Sciatic nerve (tissue), 2 donors: ENCODE data around the gene WWOX. TPM values are rescaled to one million over a fixed set of nuclear protein-coding genes. Genes with fewer than 3 reads are reported as not detected.
A peak's percentile ranks its signal among the peaks of the same experiment; 100 is the strongest.
"Not testable (repeated sequence)": the region's sequence is repeated elsewhere in the genome, so short reads cannot be mapped to it uniquely, and the experiment has no call there.

ENCODE experiments used
- ATAC-seq: fragments of 200-7000 bp; cut with Tn5 transposase; one replicate; pipeline ENCODE4 v1.9.1; 2020; ENCODE audit warnings: mild to moderate bottlenecking, moderate library complexity
- DNase-seq: peaks from one replicate; pipeline ENCODE4 v3.0.0-alpha.2; 2020; ENCODE audit warnings: low spot score
- intact Hi-C: fragments of 100-400 bp; cut with DNase I; formaldehyde crosslinking; loops from one replicate; pipeline ENCODE4 v1.14.2; 2022
- total RNA-seq: library from RNA; stranded (reverse); fragmentation: NEBNext Ultra II Directional; extraction: Animal tissue kit (Norgen Biotek cat#: 25700); gene quantifications from one replicate; pipeline ENCODE4 v1.2.1, GENCODE V29; 2021
- donor health status: DM: no; HTN: no; CAD: no.
- donor health status: DM: no; HTN: no; CAD: no.

WWOX gene
- total RNA-seq, 1 donor from 2014 or later, result 30.7 TPM

GRCh38 chr16:78490847-78491246 lies 391.4 kb downstream of the WWOX start:
- no peak for ATAC-seq

DNA sequence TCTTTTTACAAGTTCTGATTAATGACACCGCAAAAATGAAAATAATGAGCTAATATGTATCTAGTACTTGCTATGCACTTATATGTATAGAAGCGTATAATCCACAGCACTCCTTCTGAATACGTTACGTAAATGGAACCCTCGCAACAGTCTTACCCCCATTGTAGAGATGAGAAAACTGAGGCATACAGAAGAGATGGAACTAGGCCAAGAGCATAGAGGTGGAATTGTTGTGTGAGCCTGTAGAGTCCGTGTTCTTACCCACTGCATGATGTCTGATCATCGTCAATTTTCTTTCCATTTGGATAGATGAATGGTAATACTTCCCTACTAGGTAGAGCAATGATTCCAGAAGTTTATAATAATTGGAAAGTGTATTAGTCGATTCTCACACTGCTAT lies 394.1 kb downstream of the WWOX start:
- DNase-seq (no peak), ATAC-seq (no peak)
- intact Hi-C loops, result no loop called here

More at GRCh38 chr16:78490847-78491246, 391.4 kb downstream of the WWOX start:
- intact Hi-C loops, result no loop called here
- DNase-seq, result no peak

DNA sequence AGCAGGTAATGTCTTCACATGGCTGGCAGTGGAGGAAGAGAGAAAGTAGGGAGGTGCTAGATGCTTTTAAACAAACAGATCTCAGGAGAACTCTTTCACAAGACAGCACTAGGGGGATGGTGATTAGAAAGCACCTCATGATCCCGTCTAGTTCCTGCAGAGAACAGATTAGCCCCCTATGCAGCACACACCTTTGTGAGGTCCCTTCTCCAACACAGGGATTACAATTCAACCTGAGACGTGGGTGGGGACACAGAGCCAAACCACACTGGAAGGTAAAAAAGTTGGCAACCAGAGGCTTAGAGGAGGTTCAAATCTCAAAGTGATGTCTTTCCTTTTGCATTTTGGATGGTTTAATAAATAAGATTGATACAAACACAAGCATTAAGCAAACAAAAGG lies 394.7 kb downstream of the WWOX start:
- ATAC-seq (no peak), DNase-seq (no peak)
- intact Hi-C loops, result no loop called here

- no peak for ATAC-seq
- intact Hi-C loops, result no loop called here
- no peak for DNase-seq
These were observed 395.2 kb downstream of the WWOX start for GRCh38 chr16:78494674-78495073.

GRCh38 chr16:78496189-78496588 lies 396.7 kb downstream of the WWOX start:
- intact Hi-C loops, result no loop called here
- no peak for ATAC-seq
- no peak for DNase-seq

GRCh38 chr16:78499399-78499798 lies 399.9 kb downstream of the WWOX start:
- intact Hi-C loops, result no loop called here
- DNase-seq (no peak), ATAC-seq (no peak)

DNA sequence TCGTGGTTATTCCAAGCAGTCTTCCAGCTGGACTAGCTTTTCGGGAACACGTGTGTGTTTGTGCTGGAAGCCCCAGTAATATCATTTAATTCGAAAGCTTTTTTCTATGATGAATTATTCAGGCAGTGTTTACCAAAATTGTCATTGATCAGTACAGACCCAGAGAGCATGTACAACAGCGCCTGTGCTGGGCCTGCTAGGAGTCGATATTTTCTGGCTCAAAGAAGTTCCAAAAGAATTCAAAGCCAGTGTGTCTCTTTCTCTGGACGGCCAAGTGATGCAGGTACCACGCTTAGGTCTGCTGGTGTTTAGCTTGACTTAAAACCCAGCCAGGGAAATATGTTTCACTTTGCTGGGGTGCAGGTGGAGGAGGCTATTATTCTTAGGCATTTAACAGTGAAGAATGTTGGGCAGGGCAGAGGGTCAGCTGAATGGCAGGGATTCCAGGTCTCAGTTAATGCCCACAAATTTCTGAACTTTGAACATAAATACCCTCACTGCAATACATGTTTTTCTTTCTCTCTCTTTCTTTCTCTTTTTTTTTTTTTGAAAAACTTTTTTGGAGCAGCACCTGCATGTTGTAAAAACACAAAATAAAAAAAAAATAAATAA lies 401.3 kb downstream of the WWOX start:
- ATAC-seq, result no peak
- DNase-seq, result no peak
- intact Hi-C loops, result no loop called here

DNA sequence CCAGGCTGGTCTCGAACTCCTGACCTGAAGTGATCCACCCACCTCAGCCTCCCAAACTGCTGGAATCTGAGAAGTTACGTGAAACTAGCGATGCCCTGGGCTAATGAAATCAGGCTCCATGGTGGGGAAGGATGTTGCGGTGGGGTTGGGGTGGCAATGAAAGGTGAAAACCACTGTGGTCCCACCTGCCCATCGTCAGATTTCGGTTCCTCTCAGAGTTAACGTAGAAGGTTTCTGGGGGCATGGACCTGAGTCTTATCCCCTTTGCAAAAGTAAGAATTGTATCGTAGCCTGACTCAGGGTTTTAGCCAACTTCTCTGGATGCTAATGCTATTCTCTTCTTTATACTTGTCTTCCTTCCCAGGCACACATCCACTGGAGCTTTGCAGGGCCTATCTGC lies 402.3 kb downstream of the WWOX start:
- intact Hi-C loops, result no loop called here
- ATAC-seq (no peak), DNase-seq (no peak)

- DNase-seq, result no peak
- intact Hi-C loops, result no loop called here
- ATAC-seq, result no peak
These were observed 403.4 kb downstream of the WWOX start for GRCh38 chr16:78502812-78503350.

DNA sequence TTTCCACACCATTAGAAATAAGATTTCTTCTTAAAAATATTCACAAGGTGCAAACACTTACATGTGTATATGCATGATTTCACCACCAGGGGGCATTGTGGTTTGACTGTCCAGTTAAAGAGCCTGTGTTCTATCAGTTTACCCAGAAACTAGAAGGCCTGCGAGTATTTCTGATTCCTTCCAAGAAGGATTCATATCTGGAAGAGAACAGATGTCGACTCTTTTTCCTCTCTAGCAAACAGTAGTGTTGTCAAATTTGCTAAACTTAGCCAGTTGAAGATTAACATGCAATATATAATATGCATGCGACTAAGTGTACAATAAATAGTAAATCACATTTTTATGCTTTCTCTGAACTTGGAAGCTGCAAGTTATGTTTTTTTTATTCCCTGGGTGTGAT lies 404.1 kb downstream of the WWOX start:
- no peak for ATAC-seq
- intact Hi-C loops, result no loop called here
- no peak for DNase-seq

- intact Hi-C loops, result no loop called here
- DNase-seq, result peak; percentile 71
These were observed 405.0 kb downstream of the WWOX start for GRCh38 chr16:78504401-78504851.

GRCh38 chr16:78505036-78505435 lies 405.6 kb downstream of the WWOX start:
- DNase-seq, result no peak
- intact Hi-C loops, result no loop called here
- ATAC-seq, result no peak

More at GRCh38 chr16:78504401-78504851, 405.0 kb downstream of the WWOX start:
- ATAC-seq, result no peak

DNA sequence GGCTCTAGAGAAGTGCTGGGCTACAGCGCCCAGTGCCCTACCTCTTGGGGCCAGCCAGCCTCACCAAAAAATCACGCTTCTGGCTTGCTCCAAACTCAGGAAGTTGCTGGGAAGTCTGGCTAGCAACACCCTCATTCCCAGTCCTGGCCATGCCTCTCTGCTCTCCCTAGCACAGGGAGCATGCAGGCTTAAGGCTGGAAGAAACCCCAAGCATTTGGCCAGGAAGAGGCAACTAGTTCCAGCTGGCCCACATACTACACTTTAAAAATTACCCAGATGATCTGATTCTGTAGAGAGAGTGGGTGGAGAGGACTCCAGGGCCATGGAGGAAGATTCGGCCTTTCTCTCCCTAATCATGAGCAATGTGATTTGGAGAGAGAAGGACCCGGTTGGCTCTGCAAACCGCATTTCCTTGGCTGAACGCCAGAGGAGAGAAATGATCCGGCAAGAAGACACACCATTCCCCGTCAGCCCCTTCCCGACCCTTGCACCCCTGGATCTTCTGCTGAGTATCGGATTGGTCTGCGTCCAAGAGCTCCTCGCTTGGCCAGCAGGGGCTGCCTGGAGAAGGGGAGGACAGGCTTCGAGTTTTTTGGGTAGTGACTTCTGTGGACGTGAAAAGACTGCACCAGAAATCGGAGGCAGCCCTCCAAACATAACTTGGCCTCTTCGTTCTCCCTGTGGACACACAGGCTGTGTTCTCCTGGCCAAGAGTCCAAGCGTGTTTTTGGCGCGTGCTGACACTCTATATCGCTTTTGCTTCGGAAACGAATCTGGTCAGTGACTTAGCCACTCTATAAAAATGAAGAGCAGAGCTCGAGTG lies 406.3 kb downstream of the WWOX start:
- intact Hi-C loops, result no loop called here
- ATAC-seq (peak; percentile 93), DNase-seq (peak; percentile 92)

- no peak for ATAC-seq
- no peak for DNase-seq
- intact Hi-C loops, result no loop called here
These were observed 407.1 kb downstream of the WWOX start for GRCh38 chr16:78506367-78507193.

DNA sequence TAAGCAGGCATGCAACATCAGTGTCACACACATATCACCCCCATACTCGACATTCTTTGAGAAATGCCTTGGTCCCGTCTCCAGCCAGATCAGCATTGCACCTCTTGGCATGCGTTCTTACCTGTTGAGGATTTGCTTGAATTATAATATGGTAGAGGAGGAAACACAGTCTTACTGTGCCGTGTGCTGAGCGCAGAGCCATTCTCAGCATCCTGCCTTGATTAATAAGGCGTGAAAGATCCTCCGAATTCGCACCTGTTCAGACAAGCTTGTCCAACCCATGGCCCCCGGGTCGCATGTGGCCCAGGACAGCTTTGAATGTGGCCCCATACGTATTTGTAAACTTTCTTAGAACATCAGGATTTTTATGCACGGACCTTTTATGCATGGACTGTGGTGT lies 408.1 kb downstream of the WWOX start:
- intact Hi-C loops, result no loop called here
- DNase-seq, result no peak
- ATAC-seq, result no peak

- intact Hi-C loops, result no loop called here
- no peak for DNase-seq
- ATAC-seq, result no peak
These were observed 410.5 kb downstream of the WWOX start for GRCh38 chr16:78509965-78510364.

DNA sequence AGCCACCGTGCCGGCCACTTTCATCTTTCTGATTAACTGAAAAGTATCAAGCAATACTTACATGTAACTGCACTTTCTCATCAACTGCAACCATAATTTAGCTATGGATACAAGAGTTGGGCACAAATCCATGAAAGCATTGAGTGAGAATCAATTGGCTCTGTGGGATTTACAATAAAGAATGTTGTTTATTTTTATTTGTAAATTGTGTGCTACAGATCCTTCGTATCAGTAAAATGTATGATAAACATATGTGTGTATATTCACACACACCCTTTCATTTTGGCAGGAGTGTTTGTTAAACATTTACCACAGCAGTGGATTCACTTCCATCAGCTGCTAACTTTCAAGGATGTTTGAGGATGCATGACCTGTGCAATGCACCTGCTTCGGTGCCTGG lies 411.0 kb downstream of the WWOX start:
- ATAC-seq (no peak), DNase-seq (no peak)
- intact Hi-C loops, result no loop called here

GRCh38 chr16:78513838-78514237 lies 414.4 kb downstream of the WWOX start:
- ATAC-seq (no peak), DNase-seq (no peak)
- intact Hi-C loops, result no loop called here

DNA sequence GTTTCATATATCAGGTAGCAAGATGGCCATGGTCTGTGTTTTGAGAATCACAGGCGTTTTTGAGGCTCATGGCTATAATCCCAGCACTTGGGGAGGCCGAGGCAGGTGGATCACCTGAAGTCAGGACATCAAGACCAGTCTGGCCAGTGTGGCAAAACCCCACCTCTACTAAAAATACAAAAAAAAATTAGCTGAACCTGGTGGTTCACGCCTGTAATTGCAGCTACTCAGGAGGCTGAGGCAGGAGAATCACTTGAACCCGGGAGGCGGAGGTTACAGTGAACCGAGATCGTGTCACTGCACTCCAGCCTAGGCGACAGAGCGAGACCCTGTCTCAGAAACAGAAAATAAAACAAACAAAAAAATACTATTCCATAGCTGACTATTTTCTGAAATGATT lies 415.4 kb downstream of the WWOX start:
- ATAC-seq, intact Hi-C loops, DNase-seq: not testable (repeated sequence)
